HG03108 (cell line): Measurements from ENCODE around the gene OR6B1.

Source experiments
- ATAC-seq: cut with Tn5 transposase; IDR thresholded peaks from one replicate; pipeline ENCODE4 v1.9.1; 2021; ENCODE audit warnings: moderate library complexity; ENCODE audit not compliant: unreplicated experiment

The OR6B1 gene

DNA sequence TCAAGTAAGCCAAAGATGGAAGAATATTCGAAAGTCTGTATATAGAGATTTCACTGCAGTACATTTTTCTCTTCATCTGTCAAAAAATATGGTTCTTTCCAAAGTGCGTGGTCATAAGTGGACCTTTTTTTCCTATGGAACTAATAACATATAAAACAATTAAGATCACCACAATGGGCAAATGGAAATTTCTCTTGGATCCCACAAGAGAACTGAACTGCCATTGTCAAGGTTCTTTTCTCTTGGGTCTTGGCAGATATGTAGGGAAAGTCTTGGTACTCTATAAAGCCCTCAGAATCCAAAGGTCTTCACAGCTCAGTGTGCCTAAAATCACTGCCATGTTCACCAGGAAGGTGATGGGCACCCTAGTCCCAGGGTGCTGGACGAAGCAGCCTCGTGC lies at the start of gene OR6B1:
OR6B1 (plus strand) TSS at position 301 of the 400 bp plus-strand sequence. CDS start 3,677 bp downstream, outside the sequence.
- no peak for ATAC-seq

DNA sequence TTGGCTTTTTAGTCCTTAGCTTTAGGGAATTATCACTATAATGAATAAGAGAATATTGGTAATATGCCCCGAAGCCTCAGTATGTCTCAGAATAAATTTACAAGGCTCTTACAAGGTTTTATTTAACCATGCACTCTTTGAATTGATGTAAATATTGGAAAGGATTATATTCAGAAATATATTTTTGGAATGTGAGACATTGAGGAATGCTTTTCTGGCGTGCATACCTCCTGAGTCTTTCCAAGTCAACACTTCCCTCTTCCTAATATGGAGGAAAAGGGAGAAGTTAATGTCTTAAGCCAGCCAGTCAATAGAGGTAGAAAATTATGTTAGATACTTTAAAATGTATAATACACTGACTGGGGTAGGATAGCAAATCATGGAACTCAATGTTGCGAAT lies 46.7 kb upstream of the OR6B1 start:
- no peak for ATAC-seq

DNA sequence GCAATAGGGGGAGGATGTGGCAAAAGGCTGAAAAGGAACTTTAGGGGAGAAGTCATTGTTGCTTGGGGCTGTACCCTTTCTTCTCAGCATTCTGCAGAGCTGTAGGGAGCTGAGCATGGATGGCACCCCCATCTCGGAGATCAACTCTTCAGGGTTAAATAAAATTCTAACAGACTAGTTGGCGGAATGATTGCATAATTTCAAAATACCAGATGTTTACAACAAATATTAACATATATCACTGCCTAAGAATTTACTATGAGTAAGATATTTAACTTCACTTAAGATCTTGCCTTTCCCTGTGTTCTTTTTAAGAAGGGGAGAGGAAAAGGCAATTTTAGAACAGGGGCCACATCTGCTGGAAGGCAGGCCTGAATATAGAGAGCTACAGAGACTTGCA lies 46.0 kb upstream of the OR6B1 start:
- ATAC-seq: no peak

DNA sequence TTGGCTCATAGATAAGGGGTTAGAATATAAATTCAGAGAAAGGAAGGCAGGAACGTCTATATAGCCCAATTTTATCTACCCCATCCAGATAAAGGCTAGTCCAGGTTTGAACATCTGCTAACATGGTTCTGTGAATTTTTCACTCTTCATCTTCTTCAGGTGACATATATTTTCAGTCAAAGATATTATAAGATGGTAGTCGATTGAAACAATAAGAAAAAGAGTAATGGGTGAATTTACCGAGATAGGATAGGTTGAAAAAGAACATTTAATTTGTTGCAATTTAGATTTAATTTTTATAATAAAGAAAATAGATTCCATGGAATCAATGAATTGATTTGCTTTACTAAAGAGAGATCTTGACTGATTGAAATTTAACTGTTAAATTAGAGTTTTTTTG lies 45.6 kb upstream of the OR6B1 start, which contains the start of gene OR2F1:
OR2F1 (plus strand) TSS at position 301 of the 400 bp plus-strand sequence. CDS start 5,127 bp downstream, outside the sequence.
- no peak for ATAC-seq

DNA sequence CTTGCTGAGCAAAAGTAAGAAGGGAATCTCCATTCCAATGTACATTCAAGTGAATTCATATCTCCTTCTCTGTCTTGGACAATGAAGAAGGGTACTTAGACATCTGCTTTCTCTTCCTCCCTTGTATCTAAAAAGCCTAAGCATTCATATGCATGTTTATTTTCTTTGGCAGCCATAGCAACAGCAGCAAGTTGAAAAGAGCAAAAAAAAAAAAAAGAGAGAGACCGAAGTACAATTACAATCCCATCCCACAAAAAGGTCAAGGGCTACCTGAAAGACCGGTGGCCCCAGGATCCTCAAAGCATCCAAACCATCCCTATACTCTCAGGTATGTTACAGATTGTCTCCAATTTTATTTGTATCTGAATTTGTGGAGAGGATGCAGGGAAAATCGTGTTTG lies 41.3 kb upstream of the OR6B1 start:
- ATAC-seq: no peak

DNA sequence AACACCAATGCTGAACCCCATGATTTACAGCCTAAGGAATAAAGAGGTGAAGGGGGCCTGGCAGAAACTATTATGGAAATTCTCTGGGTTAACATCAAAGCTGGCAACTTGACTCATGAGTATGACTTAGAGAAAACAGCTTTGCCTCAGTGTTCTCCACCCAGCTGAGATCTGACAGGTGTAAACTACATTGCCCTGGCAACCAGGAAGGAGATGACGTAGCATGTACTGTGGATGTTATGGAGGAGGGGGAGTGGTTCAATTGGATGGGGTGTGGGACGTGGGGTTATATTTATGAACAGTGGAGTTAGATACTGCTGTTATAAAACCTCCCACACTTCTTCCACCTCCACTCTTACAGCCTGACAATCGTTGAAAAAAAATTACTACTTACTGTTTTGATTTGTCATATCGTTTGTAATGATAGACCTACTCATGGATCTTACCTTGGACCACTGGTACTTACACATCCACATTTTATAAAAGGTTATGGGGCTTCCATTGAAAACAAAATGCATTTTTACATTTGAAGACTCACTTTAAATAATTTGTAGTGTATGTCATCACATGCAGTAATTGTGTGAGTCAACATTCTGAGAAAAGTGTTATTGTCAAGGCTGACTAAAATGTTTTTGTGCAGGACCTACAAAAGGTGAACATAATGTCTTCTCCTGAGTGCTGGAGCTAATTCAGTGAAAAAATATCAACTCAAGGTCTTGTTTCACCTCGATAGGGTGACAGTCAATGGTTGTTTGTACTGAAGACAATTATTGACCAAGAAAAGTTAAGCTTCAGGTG lies 39.1 kb upstream of the OR6B1 start:
- no peak for ATAC-seq

DNA sequence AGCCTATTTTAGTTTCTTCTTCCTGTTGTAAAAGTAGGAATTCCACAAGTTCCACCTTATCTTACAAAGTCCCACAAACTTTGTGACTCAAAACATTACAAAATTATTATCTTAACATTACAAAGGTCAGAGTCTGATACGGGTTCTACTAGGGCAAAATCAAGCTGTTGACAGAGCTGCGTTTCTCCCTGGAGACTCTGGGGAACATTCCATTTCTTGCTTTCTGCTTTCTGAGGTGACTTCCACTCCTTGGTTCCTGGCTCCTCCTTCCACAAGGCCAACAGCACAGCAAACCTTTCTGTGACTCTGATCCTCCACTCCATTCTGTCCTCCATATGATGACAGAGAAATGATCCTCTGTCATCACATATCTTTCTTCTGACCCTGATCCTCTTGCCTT lies 34.8 kb upstream of the OR6B1 start:
- ATAC-seq: no peak

DNA sequence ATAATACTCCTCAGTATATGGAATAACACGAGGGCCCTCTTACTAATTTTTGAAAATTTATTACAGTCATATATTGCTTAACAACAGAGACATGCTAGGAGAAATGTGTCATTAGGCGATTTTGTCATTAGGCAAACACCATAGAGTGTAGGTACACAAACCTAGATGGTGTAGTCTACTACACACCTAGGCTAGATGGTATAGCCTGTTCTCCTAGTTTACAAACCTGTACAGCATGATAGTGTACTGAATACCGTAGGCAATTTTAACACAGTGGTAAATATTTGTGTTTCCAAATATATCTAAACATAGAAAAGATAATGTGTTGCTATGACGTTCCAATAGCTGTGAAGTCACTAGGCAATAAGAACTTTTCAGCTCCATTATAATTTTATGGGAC lies 32.7 kb upstream of the OR6B1 start:
- ATAC-seq: no peak

DNA sequence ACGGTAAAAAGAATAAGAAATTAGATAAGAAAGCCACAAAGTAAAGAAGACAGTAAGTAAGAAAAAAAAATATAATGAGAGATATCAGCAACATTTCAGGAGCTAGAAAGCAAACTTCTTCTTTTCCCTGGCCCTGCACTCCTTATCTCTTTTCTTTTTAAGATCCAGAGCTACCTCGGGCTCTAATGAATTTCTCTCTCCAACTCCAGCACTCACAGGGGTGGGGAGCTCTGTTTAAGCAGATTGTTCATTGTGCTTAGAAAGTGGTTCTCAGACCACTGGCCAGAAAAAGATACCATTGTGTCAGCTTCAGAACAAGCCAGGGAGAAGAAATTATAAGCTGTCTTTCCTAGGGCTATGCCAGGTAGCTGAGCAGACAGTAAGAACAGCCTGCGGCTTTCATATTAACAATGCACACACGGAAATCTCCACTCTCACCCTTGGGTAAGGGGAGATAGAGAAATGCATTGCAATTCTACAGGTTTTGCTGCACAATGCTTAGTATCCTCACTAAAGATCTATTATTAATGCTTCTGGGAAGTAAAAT lies 26.2 kb upstream of the OR6B1 start:
- no peak for ATAC-seq

DNA sequence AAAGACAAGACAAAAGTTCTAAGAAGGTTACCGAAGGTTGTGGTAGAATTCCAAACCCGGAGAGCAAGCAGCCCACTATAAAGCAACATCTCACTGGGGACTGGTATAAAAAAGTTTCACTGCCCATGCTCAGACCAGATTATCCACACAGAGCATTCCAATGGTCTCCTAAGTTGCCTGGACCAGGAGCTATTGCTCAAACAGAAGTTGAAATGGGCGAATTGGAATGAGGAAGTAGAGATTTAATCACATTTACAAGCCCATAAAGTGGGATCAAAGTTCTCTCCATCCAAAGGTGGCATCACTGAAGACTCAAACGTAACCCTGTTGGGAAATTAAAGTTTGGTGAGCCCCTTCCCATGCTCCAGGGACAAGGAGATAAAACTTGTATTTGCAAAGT lies 25.7 kb upstream of the OR6B1 start:
- ATAC-seq: no peak

DNA sequence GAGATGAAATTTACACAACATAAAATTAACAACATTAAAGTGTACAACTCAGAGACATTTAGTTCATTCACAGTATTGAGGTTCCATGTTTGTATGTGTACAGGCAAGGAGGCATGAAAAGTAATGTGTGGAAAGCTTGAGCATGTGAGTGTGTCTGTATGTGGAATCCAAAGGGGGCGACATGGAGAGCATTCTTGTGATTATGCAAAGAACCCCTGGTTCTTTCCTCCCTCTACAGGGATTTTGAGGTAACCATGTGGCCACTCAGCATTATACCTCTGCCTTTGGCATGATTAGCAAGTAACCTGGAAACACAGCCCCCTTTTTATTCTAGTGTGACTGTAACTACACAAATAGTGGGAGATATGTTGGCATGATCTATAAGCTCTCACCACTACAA lies 24.5 kb upstream of the OR6B1 start:
- ATAC-seq: no peak

DNA sequence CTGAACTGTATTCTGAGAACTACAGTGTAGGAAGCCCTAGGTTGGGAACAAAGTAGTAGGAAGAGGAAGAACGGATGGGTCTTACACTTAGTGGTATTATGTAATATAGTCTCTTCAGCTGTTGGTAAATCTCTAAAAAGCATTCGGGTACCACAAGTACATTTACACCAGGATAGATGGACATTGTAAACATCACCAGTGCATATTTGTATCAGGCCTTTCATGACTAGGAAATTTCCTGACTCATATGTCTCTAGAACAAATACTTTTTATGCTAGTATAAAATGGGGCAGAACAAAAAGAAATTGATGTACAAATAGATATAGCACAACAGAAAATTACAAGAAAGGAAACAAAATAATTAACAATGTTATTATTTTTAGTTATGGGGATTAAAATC lies 21.5 kb upstream of the OR6B1 start:
- no peak for ATAC-seq

DNA sequence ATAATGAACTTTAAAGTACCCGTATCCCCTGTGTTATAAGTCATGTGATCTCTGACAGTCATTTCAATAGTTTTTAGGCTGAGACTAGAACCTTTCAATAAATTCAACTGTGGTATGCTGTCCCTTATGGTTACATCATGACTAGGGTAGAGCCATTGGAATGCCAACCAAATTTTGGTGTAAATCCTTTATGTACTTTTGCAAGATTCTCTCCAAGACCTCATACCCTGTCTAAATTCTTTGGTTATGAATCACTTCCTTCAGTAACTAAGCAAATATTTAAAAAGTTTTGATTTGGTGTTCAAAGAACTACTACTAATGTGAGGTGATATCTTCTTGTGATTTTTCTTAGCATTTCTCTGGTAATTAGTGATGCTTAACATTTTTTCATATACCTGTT lies 20.8 kb upstream of the OR6B1 start:
- ATAC-seq: no peak

DNA sequence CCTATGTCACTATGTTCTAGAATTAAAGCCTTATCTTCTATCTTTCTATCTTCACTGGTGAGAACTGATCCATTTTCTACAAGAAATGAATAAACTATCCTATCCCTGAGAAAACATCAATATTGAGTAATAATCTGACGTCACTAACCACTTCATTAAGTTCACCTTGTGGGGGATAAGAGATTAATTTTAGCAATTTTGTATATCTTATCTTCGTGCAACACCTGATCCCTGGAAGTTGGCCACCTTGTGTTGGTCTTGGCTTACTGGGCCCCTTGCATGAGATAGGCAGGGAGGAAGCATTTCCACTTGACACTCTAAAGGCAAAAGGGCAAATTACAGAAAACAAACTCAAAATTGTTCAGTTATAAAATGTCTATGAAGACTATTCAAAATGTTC lies 20.1 kb upstream of the OR6B1 start:
- ATAC-seq: no peak

DNA sequence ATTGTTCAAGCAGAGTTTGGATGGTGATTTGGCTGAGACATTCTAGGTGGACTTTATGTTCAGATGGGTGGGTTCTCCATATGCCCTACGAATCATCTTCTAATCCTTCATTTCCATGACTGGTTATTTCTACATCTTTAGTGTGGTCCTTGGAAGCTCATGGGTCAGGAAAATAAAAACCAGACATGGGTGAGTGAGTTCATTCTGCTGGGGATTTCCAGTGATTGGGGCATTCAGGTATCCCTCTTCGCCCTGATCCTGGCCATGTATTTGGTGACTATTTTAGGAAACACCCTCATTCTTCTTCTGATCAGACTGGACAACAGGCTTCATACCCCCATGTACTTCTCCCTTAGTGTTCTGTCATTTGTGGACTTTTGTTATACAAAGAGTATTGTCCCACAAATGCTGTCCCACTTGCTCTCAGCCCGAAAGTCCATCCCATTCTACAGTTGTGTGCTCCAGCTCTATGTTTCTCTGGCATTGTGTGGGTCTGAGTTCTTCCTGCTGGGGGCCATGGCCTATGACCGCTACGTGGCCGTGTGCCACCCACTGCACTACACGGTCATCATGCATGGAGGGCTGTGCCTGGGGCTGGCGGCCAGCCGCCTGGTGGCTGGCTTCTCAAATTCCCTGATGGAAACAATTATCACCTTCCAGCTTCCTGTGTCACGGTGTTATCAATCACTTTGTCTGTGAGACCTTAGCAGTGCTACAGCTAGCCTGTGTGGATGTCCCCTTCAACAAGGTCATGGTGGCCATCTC lies 19.2 kb upstream of the OR6B1 start:
- ATAC-seq: no peak

DNA sequence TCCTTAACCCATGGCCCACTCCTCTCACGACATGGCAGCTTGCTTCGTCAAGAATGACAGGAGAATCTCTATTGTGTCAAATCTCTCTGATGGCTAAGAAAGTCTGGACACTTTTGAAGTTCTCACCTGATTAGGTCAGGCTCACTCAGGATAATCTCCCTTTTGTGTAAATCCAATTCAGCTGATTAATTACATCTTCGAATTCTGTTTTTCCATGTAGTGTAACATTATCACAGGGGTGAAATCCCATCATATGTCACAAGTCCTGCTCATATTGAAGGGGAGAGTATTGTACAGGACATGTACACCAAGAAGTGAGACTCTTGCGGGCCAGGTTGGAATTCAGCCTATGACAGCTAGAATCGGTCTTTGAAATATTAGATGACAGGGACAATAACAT lies 16.2 kb upstream of the OR6B1 start:
- no peak for ATAC-seq

DNA sequence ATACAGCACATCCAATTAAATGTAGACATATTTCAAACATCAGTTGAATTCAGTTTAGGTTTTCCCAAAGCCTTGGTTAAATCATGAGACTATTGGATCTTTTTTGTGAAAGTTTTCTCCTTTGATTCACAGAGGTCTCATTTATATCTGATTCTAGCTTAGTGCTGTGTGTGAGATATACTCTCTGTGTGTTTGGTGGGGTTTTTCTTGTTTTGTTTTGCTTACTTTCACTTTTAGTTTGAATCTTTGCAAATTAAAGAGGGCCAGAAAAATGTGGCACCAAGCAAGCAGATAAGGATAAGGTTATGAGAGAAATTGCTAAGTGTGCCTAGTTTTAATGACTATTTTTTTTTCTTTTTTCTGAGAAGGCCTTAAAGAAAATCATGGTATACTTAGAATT lies 12.6 kb upstream of the OR6B1 start:
- no peak for ATAC-seq

DNA sequence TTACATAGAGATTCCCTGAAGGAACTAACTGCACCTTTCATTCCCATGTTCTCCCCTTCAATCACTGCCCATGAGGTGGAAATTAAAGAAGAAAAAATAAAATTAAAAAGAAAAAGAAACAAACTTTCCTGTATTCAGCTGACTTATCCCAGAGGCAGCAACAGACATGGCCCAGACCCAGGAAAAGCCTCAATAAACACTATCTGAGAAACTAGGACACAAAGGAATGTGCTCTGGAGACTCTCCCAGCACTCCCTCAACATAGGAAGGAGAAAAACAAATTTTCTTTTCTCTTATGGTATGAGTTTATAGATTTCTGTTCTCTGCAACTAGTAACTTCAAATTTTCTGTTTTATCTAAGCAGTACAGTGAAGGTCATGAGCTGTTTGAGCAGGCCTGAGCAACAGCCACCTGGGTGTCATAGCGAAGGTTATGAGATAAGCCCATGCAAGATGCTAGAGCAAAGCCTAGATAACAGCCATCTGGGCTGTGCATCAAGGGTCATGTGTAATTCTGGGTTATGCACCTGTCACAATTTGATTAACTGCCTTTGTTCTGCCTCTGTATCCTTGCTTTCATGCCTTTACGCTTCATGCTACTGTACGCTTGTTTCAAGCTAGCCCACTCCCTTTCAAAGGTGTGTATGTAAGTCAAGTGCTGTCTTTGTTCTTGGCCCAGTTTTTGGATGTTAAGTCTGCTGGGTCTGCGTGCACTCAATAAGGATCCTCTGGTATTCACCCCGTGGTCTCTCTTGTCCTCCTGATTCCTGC lies 11.0 kb upstream of the OR6B1 start:
- ATAC-seq: no peak

DNA sequence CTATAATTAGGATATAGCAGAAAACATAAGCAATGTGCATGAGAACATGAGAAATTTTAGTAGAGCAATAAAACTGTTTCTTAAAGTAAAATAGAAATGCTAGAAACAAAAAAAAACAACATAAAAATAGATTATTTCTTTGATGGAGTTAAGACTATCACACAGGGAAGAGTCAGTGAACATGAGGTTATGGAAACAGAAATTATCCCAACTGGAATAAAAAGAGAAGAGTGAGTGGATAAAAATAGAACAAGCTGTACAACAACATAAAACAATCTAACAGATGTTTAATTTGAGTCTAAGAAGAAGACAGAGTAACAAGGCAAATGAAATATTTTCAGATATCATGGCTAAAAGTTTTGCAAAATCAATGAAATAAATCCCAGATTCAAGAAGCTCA lies 7.5 kb upstream of the OR6B1 start:
- ATAC-seq: no peak

DNA sequence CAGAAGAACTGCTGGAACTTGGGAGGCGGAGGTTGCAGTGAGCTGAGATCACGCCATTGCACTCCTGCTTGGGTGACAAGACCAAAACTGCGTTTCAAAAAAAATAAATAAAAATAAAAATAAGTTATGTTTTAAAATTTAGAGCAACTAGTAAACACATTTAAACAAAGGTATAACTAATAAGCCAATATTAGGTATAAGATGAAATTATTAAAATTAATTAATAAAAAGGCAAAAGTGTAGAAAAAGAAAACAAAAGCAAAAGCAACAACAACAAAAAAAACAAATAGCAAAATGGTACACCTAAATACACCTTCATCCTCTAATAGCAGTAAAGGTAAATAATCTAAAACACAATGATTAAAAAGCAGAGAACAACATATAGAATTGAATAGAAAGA lies 6.2 kb upstream of the OR6B1 start:
- ATAC-seq: no peak

DNA sequence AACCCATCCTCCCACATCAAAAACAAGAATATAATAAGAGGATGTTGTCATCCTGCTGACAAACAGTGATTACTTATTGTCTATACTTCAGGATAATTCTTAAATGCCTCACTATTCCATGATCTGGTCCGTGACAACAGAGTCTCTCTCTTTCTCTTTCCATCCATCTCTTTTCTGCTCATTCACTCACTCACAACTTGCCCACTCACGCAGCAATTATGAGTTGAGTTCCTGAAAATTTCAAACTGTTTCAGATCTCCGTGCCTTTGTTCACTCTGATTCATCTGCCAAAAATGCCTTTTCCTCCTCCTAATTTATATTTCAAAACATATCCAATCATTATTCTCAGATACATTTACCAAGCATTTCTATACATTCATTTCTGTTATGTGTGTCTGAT lies 1.4 kb downstream of the OR6B1 start:
- no peak for ATAC-seq
